ENCODE data around the gene PSME2.
"Not testable (repeated sequence)": the region's sequence is repeated elsewhere in the genome, so short reads cannot be mapped to it uniquely, and the experiment has no call there.

Gene PSME2

DNA sequence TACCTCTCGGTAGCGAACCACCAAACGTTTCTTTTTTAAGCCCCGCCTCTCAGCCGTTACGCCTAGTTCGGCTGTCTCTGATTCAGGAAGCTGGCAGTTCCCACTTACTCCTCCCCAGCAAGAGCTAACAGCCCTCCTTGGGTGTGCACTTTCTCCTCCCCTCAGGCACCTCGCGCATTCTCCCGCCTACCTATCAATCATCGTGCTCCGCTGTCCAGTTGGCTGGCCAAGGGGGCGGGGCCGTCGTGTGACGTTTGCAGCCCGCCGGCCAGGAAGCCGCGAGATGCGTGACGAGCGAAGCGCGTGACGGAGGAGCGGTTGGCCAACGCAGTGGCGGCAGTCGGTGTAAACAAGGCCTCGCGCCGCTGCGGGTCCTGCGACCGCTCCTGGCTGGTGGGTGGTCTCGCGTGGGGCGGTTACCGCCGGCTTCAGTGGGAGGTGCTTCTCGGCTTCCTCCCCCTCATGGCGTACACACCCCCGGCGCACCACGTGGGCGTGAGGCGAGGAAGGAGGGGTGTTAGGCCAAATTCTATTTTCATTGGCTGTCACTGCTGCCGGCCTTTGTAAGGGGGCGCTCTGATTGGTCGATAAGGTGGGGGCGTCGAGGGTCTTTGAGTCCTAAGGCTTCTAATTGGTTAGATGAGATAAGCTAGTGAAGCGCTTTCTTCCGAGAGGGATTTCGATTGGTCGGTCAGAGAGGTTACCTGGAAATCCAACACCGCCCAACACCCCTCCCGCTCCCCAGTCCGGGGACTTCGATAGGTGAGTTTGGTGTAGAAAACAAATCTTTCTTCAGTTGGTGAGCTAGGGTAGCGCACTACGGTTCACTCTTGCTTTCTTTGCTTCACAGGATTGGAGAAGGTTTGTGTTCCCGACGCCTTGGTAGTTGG, 31.6 kb downstream of the PSME2 start, which contains the start of the genes DCAF11 and NRL:
Gene DCAF11, plus strand, starts transcription at position 246 of the 890 bp plus-strand sequence. CDS start 818 bp downstream, outside the sequence.
Gene NRL, minus strand, starts transcription at position 418 of the 890 bp plus-strand sequence. CDS start 32,101 bp downstream, outside the sequence.
- peak; percentile 97 for DNase-seq (ENCODE audit: low read depth)

DNA sequence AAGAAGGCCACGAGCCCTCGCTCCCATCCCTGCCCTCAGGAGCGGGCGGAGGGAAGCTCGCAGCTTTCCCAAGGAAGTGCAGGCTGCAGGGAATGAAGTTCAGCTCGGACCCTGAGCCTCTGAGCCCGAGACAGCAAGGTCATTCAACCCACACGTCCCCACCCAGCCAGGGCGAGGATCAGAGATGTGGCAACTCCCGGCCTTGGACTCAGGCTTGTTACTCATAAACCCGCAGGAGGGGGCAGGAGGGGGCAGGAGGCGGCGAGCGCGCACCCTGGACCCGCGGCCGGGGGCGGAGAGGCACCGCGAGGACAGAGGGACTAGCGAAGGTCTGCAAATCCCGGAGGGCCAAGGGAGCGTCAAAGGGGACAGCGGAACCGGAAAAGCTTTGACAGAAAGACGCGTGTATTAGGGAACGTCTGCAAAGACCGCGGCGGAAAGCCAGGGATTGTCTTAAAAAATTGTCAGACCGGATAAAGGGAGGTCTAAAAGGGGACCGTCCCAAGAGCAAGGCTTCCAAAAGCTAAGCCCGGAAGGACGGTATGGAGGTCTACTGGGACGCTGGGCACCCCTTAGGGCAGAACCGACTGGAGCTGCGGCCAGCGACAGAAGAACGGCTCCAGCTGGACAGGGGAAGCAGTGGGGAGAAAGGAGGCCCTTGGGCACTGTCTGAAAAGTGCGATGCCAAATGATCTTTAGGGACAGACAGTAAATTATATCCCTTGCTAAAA, 32.4 kb downstream of the PSME2 start:
- peak; percentile 60 for DNase-seq (ENCODE audit: low read depth)

GRCh38 chr14:24113379-24113800, 33.0 kb downstream of the PSME2 start:
- DNase-seq (ENCODE audit: low read depth) = no peak

DNA sequence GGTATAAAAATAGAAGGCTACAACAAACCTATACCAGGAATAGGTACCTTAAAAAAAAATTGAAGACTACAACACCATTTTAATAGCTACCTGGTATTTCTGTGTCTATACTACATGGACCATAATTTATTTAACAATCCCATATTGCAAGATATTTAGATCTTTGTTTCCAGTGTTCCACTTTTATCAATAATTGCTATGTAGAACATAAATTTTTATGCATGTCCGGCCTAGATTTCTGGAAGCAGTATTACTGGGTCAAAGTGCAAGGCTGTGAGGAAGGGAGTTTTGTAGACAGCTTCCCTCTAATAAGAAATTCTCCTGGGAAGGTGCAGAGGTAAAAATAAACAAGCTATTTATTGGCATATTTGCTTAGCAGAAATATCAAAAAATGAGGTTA, 35.9 kb downstream of the PSME2 start:
- DNase-seq (ENCODE audit: low read depth) = no peak

- DNase-seq (ENCODE audit: low read depth) = no peak
Measured at GRCh38 chr14:24110060-24110459, 36.4 kb downstream of the PSME2 start.

GRCh38 chr14:24108336-24108874, 38.0 kb downstream of the PSME2 start:
- no peak for DNase-seq (ENCODE audit: low read depth)

GRCh38 chr14:24106672-24107271, 39.6 kb downstream of the PSME2 start:
- no peak for DNase-seq (ENCODE audit: low read depth)

DNA sequence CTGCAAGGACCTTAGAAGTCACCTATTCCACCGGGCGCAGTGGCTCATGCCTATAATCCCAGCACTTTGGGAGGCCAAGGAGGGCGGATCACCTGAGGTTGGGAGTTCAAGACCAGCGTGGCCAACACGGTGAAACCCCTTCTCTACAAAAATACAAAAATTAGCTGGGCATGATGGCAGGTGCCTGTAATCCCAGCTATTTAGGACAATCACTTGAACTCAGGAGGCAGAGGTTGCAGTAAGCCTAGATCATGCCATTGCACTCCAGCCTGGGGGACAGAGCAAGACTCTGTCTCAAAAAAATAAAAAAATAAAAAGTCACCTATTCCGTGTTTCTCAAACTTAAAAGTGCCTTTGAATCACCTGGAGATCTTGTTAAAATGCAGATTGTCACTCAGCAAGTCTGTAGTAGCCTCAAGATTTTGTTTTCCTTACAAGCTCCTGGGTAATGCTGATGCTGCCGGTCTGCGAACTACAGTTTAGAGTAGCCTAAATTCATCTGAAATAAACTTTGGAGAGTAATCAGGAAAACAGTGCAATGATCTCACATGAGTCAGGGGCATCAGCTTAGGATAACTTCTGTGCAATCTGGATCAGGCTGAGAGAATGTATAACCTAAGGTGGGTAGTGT, 40.7 kb downstream of the PSME2 start:
- not testable (repeated sequence) for DNase-seq (ENCODE audit: low read depth)

DNA sequence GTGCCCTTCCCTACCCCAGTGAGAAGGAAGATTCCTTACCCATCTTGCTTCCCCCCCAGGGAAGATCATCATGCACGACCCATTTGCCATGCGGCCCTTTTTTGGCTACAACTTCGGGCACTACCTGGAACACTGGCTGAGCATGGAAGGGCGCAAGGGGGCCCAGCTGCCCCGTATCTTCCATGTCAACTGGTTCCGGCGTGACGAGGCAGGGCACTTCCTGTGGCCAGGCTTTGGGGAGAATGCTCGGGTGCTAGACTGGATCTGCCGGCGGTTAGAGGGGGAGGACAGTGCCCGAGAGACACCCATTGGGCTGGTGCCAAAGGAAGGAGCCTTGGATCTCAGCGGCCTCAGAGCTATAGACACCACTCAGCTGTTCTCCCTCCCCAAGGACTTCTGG, 43.0 kb downstream of the PSME2 start:
- DNase-seq (ENCODE audit: low read depth) = no peak

DNA sequence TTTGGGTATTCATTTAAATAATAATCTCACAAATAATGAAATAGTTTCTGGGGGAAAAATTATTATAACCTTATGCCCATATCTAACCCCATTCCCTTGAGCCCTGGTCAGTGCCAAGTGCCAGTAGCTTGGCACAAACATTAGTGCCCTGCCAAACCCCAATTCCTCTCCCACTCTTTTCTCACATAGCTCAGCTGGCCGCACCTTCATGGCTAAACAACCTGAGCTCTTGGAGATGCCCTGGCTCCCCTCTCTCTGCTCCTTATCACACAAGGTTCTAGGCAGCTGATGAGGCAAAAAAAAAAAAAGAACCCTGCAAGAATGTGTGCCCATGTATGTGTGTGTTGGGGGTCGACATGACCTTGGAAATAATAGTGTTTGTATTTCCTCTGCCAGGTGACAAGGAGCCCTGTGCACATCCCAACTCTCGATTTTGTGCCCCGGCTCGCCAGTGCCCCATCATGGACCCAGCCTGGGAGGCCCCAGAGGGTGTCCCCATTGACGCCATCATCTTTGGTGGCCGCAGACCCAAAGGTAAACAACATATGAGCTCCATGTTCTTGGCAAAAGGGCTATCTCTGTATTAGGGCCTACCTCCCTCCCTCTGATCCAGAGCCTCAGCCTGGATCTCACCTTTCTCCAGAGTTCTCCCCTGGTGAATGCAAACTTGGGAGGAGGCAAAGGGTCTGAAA, 43.9 kb downstream of the PSME2 start:
- DNase-seq (ENCODE audit: low read depth) = no peak

DNA sequence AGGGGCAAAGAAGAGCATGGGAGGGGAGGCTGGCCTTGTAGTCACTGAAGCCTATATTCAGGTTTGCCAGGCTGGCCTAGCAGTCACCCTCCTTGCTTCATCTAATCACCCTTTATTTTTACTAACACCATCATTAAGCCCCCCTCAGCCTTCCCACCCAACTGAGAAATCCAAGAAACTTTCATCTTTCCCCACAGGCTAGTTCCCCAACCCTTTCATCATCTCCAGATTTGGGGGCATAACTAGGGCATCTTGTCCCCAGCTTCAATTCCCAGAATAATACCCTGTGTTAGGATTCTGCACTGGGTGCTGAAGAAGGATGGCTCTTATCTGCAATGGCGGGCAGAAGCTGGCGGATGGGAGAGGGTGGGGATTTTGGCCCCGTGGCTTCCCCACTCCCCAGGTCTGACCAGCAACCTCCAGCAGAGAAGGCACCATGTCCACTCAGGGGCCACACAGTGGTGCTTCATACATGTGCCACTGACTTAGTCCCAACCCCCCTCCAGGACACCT, 45.4 kb downstream of the PSME2 start:
- DNase-seq (ENCODE audit: low read depth) = no peak

DNA sequence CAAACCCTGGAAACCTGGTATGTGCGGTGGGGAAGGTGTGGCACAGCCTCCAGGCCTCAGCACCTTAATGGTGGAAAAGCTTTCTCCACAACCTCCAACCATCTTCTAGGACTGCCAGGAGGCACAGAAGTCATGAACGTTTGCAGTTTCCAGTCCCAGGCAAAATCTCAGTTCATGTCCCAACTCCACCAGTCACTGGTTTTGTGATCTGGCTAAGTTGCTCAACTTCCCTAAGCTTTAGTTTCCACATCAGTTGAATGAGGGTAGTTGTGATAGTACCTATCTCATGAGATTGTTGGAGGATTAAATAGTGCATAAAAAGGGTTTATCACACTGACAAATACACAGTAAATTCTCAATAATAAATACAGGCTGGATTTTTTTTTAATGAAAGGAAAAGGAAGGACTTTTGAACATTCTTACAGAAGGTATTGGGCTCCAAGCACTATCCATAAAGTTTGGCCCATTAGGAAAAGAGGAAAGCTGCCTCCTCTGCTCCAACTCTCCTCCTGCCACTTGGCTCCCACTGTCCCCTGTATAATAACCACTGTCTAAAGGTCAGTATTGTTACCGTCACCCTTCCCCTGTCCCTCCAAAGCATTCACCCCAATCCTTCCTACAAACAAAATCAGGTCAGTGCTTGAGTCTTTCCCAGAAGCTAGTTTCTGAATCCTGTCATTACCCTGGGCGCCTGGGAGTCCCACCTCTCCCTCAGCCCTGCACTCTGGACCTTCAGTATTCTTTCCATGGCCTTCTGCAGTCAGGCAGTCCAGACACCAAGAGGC, 46.0 kb downstream of the PSME2 start:
- no peak for DNase-seq (ENCODE audit: low read depth)

DNA sequence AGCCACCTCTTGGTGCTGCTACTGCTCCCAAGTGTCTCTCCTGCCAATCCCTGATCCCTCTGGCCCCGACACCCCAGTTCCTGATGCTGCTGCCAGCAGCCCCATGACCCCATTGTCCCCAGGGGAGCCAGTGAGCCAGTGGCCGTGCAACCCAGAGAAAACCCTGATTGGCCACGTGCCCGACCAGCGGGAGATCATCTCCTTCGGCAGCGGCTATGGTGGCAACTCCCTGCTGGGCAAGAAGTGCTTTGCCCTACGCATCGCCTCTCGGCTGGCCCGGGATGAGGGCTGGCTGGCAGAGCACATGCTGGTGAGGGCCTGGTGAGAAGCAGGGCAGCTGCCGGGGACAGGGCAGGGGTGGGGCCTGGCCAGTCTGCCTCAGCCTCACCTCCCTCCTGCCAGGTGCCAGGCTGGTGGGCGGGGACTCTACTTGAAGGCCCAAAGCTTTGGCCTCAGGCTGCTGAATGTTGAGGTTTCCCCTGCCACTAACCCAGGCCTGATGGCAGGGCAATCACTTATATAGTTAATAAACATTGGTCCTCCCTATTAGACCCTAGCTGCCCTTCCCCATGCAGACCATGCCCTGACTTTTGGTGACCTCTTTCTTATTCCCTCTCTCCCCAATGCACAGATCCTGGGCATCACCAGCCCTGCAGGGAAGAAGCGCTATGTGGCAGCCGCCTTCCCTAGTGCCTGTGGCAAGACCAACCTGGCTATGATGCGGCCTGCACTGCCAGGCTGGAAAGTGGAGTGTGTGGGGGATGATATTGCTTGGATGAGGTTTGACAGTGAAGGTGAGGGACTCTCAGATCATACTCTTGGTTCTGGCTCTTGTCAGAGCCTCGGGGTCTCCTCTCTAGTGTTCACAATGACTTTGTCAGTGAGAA, 47.2 kb downstream of the PSME2 start:
- DNase-seq (ENCODE audit: low read depth) = no peak

- DNase-seq (ENCODE audit: low read depth) = no peak
Measured at GRCh38 chr14:24098229-24098926, 48.0 kb downstream of the PSME2 start.

GRCh38 chr14:24096545-24097181, 49.7 kb downstream of the PSME2 start:
- DNase-seq (ENCODE audit: low read depth) = no peak

GRCh38 chr14:24095271-24096068, 50.9 kb downstream of the PSME2 start:
- no peak for DNase-seq (ENCODE audit: low read depth)

DNA sequence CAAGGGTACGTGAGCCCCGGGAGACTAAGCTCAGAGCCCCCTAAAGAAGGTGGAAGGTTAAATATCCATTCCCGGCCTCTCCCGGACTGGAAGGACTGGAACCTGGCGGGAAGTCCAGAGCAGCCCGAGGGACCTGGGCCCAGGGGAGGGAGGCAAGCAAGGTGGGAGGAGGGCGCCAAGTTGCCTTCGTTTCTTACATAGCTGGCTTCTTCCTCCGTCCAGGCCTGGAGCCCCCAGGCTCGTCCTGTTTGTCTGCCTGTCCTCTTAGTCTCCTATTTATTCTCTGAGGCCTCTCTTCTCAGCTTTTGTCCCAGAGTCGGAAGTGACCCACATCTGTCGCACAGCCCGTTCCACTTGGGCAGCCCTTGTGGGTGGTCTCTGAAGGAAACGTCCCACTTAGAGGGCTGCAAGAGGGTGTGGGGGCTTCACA, 51.6 kb downstream of the PSME2 start:
- no peak for DNase-seq (ENCODE audit: low read depth)

All from activated T-helper 1 cell treated with Interleukin-2 at 50 U/mL for 16 hours (primary cell).